RKO (cell line): ENCODE measurements around the gene SGK2.
"Not testable (repeated sequence)": the region's sequence is repeated elsewhere in the genome, so short reads cannot be mapped to it uniquely, and the experiment has no call there.

Source experiments
- DNase-seq: peaks from one replicate; pipeline ENCODE4 v3.0.0-alpha.2; 2016; ENCODE audit warnings: low spot score

Gene SGK2

DNA sequence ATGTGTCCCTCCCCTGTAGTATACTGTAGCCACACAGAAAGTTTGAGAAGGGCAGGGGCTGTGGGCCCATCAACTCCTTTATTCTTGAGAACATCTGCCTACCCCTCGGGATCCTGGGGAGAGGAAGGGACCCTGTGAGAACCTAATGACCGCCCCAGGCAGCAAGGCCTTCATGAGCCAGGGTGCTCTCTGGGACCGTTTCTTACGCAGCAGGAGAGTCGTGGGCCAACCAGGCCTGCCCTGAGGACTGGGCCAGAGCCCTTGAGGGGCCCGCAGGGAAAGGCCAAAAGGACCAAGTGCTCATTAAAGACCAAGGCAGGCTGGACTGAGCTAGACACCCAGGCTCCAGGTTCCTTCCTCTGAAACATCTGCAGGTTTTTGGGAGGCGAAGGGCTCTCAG is 5.2 kb downstream of the SGK2 start:
- DNase-seq, result no peak

DNA sequence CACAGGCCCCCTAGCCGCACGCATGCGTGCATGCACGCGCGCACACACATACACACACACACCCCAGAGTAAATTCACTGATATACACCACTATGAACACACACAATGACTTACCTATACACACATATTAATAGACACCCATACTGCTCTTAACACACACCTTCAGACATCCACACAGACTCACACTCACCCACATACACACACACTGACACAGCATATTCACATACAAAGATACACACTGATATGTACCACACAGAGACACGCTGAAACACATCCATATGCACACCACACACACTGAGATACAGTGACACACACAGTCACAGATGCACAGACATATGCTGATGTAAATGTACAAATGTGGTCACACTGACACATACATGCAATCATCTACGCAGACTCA is 5.6 kb downstream of the SGK2 start:
- no peak for DNase-seq

DNA sequence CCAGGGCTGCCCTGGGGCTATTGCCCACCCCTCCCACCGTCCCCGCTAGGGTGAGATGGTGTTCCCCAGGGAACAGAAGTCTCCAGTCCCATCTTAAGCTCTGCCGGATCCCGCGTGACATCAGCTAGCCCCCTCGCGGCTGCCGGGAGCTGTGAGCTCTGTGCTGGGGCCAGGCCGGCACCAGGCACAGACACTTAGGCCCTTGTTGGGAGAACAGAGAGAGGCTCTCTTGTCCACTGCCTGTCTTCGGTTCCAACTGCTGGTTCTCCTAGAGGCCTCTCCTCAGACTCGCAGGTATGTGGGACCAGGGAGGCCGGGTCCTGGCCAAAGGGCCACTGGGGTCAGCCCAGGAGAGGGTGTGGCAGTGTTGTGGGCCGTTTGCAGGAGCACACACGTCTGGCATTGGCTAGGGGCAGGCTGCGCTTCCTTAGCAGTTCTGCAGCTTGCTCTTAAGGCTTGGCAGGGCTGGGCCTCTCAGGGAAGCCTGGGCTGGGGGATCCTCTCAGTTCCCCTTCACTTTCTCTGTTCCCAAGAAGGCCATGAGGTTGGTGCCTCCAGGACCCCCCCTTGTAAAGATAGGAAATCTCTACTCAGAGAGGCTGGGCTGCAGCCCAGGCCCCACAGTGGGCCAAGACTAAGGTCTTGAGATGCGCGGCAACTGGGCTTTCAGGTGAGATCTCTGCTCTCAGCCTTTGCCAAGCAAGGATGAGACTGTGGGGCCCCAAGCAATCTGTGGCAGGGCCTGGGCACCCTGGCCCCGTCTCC is 6.3 kb downstream of the SGK2 start:
- DNase-seq, result no peak

DNA sequence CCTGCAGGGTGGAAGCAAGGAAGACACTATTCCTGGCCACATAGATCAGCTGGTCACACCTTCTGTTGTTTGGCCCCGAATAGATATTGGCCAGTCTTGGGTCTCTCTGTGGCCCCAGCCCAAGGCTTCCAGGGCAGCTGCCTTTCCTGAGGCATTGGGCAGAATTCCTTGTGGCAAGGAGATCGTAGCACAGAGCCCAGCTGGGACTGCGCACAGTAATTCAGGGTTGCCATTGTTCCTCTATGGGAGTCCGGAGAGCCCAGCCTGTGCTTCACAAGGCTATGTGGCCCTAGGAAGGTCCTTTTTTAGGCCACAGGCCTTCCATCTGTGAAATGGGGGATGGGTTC is 6.9 kb downstream of the SGK2 start:
- no peak for DNase-seq

DNA sequence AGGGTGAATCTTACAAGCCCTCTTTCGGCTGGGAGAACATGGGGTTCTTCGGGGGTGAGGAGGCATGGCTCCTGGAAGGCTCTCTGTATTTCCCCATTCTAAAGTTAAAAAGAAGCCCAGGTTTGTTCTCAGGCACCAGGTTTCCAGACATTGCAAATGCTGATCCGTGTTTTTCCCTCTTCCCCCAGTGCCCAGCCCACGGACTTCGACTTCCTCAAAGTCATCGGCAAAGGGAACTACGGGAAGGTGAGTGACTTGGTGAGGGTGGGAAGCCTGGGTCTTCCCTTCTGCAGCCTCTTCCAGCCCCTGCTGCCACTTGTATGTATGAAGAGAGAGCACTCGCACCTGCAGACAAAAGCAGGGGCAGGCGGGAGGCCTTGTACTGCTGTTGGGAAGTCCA is 8.7 kb downstream of the SGK2 start:
- DNase-seq, result no peak

DNA sequence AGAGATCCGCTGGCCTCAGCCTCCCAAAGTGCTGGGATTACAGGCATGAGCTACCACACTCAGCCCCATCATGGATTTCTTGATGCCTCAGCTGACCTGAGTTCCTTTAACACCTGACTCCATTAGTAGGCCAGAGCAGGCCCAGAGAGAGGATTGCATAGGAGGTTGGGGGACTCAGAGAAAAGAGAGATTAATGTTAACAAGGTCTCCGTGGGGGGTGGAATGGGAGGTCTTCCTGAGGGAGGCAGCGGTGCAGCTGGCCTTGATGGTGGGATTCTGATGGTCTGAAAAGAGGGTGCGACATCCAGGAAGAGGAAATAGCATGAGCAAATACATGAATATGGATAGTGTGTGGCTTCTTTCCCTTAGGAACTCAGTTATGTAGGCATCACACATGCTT is 9.9 kb downstream of the SGK2 start:
- DNase-seq, result no peak

DNA sequence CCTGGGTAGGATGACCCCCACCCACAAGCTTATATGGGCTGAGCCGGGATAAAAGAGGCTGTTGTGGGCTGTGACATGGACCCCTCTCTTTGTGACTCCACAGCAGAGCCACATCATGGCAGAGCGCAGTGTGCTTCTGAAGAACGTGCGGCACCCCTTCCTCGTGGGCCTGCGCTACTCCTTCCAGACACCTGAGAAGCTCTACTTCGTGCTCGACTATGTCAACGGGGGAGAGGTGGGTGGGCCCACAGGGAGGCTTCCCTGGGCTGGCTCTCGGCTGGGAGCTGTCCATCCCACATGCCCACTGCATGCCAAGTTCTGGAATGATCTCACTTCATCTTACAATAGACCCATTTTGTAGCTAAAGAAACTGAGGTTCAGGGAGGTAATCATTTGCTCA is 10.5 kb downstream of the SGK2 start:
- no peak for DNase-seq

DNA sequence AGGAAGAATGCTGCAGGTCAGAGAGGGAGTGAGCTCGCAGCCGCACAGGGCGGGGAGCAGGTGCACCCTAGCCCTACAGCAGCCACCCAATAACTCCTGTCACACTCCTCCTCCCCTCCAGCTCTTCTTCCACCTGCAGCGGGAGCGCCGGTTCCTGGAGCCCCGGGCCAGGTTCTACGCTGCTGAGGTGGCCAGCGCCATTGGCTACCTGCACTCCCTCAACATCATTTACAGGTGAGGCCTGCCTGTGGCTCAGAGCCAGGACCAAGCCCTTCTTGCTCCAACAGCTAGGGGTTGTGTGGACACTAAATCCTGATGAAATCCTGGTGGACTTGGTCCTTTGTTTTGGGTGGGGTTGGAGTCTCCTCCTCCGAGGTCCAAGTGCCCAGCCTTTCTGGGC is 11.7 kb downstream of the SGK2 start:
- DNase-seq, result no peak

DNA sequence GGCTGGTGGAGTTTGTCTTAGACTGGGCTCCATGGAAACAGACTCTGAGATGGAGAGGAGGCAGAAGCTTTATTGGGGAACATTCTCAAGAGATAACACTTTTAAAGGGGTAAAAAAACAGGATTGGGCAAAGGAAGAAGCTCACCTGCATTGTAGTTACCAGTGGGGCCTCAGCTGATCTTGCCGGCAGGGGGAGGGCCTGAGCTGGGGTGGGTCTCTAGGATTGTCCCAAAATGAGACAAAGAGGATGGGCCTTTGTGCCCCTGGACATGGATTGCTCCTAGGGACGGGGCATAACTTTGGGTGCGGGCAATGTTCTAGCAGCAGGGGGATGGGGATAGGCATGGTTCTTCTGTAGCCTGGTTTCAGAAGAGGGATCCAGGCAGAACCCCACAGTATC is 12.5 kb downstream of the SGK2 start:
- DNase-seq, result no peak

DNA sequence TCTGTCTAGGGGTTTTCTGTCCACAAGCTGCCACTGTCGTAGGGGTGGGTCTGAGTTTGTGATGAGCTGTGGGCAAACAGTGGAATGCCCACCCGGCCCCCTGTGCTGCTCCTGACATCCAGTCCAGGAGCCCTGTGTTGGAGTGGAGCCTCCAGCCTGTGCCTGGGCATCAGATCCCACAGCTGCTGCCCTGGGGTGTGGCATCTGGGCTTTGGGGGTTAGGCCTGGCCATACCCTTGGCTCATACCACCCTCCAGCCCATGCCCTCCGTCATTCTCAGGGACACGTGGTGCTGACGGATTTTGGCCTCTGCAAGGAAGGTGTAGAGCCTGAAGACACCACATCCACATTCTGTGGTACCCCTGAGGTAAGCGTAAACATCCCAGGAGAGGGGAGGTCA is 12.9 kb downstream of the SGK2 start:
- DNase-seq, result no peak

DNA sequence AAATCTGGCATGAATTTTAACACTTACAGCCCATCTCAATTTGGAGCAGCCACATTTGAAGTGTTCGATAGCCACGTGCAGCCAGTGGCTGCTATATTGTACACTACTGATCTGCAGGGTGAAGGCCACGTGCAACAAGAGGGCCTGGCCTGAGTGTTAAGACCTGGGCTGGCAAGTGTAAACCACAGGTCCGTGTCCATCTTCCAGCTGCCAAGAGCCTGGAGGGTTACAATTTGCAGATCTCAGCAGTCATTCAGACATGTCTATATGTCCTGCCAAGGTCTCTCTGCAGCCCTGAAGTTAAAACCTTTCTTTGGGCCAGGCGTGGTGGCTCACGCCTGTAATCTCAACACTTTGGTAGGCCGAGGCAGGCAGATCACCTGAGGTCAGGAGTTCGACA is 14.1 kb downstream of the SGK2 start:
- DNase-seq, result no peak

DNA sequence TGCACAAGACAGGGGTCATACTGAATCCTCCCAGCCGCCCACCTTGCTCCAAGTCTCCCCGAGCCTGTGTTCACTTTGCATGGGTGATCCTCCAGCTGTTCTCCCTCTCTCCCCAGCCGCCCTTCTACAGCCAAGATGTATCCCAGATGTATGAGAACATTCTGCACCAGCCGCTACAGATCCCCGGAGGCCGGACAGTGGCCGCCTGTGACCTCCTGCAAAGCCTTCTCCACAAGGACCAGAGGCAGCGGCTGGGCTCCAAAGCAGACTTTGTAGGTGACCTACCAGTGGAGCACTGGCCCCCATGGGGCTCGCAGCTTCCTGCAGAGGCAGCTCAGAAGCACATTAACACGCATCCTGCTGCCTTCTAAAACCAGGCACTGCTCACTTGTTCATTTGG is 17.3 kb downstream of the SGK2 start:
- no peak for DNase-seq

DNA sequence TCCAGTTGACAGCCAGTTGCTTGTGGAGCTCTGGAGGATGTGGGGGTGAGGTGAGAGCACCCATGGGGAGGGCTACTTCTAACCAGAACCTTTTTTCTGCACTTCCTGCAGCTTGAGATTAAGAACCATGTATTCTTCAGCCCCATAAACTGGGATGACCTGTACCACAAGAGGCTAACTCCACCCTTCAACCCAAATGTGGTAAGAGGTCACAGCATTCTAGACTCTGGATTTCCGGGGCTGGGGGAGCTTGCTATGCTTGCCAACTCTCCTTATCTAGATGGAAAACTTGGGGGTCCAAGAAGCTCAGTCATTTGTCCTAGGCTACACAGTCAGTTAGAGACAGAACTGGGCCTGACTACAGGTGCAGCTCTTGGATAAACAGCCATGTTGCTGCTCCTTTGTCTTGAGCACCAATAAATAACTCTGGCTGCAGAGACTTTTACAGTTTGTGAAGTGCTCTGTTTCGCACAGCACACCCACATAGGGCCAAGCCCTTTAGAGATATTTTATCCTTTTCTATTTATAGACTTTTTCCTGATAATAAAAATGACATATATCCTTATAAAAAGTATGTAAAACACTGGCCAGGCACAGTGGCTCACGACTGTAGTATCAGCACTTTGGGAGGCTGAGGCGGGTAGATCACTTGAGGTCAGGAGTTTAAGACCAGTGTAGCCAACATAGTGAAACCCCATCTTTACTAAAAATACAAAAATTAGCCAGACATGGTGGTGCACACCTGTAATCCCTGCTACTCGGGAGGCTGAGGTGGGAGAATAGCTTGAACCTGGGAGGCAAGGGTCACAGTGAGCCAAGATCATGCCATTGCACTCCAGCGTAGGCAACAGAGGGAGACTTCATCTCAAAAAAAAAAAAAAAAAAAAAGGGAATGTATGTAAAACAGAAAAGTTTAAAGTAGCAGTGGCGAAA is 21.3 kb downstream of the SGK2 start:
- no peak for DNase-seq

DNA sequence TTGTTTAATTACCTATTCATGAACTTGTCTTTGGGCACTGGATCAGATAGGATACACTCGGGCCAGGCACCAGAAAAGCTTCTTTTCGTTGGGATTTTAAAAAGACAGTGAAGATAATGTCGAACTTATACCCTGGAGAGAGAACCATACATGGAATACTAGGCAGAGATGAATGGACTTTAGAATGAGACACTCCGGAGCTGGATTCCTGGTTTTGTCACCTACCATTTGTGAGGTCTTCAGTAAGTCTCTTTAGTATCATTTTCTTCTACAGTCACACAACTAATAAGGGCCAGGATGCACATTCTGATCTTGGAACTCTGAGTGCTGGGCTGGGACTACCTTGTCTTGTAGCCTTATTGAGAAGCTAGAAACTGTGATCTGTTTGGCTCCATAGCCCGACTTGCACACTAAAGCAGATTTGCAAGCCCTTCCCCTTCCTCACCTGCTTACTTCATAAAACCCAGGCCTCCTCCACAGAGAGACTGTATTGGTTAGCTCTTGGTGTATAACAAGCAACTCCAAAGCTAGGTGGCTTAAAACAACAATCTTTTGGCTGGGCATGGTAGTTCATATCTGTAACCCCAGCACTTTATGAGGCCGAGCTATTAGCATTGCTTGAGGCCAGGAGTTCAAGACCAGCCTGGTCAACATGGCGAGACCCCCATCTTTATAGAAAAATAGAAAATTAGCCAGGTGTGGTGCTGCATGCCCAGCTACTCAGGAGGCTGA is 24.5 kb downstream of the SGK2 start:
- no peak for DNase-seq

DNA sequence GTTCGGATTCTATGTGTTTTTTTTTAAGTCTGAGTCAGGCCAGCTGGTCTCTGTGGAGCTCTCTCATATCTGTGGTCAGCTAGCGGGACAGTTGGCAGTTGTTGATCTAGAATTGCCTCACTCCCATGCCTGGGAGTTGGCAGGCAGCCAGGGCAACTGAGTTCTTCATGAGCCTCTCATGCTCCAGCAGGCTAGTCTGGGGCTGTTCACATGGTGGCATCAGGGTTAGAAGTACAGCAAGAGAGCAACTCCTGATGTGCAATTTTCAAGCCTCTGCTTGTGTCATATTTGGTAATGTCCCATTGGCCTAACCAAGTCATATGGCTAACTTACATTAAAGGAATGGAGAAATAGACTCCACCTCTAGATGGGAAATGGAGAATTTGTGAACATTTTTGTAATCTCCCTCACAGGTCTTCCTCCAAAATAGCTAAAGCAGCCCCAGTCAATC is 25.2 kb downstream of the SGK2 start:
- no peak for DNase-seq

DNA sequence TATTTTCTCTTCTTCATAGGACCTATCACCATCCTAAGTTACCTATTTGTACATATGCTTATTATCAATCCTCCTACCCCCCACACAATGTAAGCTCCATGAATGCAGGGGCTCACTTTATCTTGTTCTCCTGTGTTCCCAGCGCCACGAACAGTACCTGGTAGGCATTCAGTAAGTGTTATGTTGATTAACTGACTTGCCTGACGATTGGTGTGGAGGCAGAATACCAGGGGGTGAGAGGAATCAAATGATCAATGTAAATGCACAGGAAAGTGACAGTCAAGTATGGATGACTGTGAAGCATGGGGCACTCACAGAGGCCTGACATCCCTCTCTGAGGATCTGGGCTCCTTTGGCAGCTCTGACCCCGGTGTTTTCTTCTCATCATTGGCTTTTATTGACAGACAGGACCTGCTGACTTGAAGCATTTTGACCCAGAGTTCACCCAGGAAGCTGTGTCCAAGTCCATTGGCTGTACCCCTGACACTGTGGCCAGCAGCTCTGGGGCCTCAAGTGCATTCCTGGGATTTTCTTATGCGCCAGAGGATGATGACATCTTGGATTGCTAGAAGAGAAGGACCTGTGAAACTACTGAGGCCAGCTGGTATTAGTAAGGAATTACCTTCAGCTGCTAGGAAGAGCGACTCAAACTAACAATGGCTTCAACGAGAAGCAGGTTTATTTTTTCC is 25.8 kb downstream of the SGK2 start:
- no peak for DNase-seq

DNA sequence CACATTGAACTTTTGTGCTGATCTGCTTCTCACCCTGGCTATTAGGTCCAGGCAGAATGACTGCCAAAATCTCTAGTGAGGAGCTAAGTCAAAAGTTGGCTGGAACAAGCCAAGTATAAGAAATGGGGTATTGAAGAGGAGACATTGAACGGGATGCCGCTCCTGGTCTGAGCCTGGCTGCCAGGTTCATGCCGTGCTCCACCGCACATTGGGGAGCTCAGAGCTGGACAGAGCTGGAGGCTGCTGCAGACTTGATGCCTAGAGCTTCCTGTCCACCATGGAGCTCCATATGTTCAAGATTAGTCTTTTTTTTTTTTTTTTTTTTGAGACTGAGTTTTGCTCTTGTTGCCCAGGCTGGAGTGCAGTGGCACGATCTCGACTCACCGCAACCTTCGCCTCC is 27.8 kb downstream of the SGK2 start:
- no peak for DNase-seq

DNA sequence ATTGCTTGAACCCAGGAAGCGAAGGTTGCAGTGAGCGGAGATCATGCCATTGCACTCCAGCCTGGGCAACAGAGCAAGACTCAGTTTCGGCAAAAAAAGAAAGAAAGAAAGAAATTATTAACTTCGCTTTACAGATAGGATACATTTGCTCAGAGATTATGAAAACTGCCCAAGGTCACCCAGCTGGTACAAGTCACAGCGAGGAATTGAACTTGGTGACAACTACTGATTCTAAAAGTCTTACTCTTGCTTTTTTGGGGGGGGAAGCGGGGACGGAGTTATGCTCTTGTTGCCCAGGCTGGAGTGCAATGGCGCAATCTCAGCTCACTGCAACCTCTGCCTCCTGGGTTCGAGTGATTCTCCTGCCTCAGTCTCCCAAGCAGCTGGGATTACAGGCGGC is 29.7 kb downstream of the SGK2 start:
- DNase-seq, result not testable (repeated sequence)

DNA sequence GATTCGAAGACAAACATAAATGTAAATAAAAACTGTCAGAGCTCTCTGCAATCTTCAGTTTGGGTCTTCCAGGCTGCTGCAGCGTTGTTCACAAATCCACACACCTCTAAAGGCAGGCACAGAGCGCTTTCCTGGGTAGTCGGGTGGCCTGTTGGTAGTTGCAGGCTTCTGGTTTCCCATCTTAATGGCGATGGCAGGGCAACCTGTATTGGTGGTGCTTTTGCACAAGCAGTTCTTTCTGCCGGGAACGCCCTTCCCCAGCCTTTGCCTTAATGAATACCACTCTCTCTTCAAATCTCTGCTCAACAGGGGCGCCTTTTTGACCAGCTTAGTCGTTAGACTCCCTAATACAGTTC is 31.2 kb downstream of the SGK2 start:
- no peak for DNase-seq

DNA sequence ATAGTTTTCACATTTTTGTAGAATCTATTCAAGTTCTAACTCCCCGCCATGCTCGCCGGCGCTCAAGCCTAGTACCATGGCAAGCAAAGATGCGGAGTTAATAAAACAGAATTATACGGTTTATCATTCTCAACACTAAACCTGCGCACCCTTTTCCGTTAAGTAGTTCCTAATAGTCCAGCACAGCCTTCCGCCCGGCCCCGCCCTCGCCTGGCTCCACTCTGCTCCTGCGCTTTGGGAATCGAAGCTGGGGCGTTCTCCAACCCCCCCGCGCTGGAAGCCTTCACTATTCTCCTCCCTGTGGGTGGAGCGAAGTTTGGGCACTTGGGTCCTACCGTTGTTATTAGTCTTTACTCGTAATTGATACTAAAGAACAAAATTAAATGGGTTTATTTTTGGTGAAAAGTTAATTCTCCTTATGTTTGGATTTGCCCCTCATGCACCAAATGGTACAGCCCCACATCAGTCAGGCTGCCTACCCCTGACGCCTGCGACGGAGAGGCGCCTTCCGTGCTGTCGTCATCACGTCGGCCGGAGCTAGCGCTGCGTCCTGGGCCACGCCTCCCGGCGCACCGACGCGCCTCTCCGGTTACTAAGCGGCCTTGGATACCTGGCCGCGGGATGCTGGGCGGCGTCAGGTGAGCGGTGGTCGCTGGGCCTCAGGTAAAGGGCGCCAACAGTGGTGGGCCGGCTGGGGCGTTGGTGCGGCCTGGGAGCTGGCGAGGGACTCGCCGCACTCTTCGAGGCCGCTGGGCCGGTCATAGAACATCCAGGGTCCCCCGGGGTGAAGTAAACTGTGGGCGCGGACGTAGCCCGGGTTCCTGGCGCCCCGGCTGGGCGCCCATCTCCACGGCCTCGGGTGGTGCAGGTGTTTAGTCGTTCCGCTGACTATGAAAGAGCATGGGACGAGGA is 31.8 kb downstream of the SGK2 start, which contains the start of gene IFT52:
IFT52 (plus strand) TSS at position 546 of the 912 bp plus-strand sequence. CDS start 3,762 bp downstream, outside the sequence.
- DNase-seq, result peak; percentile 94

DNA sequence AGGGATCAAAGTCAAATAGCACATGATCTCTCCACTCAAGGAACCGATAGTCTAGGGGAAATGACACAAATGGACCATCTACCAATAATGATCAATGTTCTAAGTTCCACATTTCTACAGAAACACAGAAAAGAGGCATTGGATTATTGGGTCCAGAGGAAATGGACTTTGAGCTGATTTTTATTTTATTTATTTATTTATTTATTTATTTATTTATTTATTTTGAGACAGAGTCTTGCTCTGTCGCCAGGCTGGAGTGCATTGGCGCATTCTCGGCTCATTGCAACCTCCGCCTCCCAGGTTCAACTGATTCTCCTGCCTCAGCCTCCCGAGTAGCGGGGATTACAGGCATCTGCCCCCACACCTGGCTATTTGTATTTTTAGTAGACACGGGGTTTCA is 43.1 kb downstream of the SGK2 start:
- not testable (repeated sequence) for DNase-seq
